Measurements from ENCODE around the gene KIF25. TPM values are rescaled to one million over a fixed set of nuclear protein-coding genes. Genes with fewer than 3 reads are reported as not detected.

KIF25 gene
- polyA plus RNA-seq, 1 donor from 2014 or later, result not detected

DNA sequence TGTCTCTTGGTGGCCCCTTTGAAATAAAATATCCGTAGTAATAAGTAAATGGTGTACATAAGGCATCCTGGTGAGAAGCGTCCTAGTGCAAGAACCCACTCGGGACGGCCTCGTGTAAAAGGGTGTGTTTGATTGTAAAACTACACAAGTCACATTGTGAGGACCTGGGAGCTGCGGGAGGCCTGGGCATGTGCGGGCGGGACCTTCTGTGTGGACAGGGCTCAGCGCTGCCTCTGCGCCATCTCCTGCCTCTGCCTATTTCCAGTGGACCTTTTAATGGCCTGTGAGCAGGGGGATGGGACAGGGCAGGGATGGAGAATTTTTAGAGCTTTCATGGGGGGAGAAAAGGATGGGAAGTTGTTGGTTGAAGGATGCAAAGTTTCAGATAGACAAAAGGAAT lies 25.3 kb upstream of the KIF25 start:
- no peaks in the 10 kb centered on the region for H4K20me1 ChIP-seq (ENCODE audit: insufficient read depth)
- H2AFZ ChIP-seq (ENCODE audit: low read depth, low read length), result no peak overlapping the region
- no peak overlapping the region for H3K4me2 ChIP-seq (ENCODE audit: low read length)
- H3F3A ChIP-seq (ENCODE audit: insufficient read depth, low read length, poor library complexity, severe bottlenecking), result no peaks in the 10 kb centered on the region
- no peak overlapping the region for H3K4me3 ChIP-seq (ENCODE audit: low read length)
- H3K9me2 ChIP-seq (ENCODE audit: insufficient read depth, low read length), result no peaks in the 10 kb centered on the region
- no peak overlapping the region for H3K9ac ChIP-seq (ENCODE audit: low read length)
- no peaks in the 10 kb centered on the region for H3K27me3 ChIP-seq (ENCODE audit: insufficient read depth, low read depth, low read length)
- H3K27ac ChIP-seq (ENCODE audit: low read length), result no peak overlapping the region
- TF ChIP-seq SMC3 (conservative IDR thresholded peaks at IDR 0.05; ENCODE audit: poor library complexity) (no peak), MXI1 (conservative IDR thresholded peaks at IDR 0.05; ENCODE audit: poor library complexity, severe bottlenecking) (no peak), EZH2 (IDR thresholded peaks at IDR 0.05; ENCODE audit: borderline replicate concordance, insufficient read depth, low read length, poor library complexity, severe bottlenecking) (no peak), EP300 (conservative IDR thresholded peaks at IDR 0.05; ENCODE audit: poor library complexity, severe bottlenecking) (no peak), RAD21 (conservative IDR thresholded peaks at IDR 0.05) (no peak), POLR2AphosphoS5 (IDR thresholded peaks at IDR 0.05) (no peak), TAF1 (IDR thresholded peaks at IDR 0.05; ENCODE audit: low read depth) (no peak)
- TF ChIP-seq, protein P1, sequence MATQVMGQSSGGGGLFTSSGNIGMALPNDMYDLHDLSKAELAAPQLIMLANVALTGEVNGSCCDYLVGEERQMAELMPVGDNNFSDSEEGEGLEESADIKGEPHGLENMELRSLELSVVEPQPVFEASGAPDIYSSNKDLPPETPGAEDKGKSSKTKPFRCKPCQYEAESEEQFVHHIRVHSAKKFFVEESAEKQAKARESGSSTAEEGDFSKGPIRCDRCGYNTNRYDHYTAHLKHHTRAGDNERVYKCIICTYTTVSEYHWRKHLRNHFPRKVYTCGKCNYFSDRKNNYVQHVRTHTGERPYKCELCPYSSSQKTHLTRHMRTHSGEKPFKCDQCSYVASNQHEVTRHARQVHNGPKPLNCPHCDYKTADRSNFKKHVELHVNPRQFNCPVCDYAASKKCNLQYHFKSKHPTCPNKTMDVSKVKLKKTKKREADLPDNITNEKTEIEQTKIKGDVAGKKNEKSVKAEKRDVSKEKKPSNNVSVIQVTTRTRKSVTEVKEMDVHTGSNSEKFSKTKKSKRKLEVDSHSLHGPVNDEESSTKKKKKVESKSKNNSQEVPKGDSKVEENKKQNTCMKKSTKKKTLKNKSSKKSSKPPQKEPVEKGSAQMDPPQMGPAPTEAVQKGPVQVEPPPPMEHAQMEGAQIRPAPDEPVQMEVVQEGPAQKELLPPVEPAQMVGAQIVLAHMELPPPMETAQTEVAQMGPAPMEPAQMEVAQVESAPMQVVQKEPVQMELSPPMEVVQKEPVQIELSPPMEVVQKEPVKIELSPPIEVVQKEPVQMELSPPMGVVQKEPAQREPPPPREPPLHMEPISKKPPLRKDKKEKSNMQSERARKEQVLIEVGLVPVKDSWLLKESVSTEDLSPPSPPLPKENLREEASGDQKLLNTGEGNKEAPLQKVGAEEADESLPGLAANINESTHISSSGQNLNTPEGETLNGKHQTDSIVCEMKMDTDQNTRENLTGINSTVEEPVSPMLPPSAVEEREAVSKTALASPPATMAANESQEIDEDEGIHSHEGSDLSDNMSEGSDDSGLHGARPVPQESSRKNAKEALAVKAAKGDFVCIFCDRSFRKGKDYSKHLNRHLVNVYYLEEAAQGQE (IDR thresholded peaks at IDR 0.05; ENCODE audit: borderline replicate concordance), result no peak
- TF ChIP-seq, protein P2, sequence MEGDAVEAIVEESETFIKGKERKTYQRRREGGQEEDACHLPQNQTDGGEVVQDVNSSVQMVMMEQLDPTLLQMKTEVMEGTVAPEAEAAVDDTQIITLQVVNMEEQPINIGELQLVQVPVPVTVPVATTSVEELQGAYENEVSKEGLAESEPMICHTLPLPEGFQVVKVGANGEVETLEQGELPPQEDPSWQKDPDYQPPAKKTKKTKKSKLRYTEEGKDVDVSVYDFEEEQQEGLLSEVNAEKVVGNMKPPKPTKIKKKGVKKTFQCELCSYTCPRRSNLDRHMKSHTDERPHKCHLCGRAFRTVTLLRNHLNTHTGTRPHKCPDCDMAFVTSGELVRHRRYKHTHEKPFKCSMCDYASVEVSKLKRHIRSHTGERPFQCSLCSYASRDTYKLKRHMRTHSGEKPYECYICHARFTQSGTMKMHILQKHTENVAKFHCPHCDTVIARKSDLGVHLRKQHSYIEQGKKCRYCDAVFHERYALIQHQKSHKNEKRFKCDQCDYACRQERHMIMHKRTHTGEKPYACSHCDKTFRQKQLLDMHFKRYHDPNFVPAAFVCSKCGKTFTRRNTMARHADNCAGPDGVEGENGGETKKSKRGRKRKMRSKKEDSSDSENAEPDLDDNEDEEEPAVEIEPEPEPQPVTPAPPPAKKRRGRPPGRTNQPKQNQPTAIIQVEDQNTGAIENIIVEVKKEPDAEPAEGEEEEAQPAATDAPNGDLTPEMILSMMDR (IDR thresholded peaks at IDR 0.05; ENCODE audit: poor library complexity, severe bottlenecking), result no peak
- no peaks in the 10 kb centered on the region for H3K9me3 ChIP-seq (ENCODE audit: low read length)
- H3K79me2 ChIP-seq (replicated peaks; ENCODE audit: insufficient read depth, low read length), result no peaks in the 10 kb centered on the region
- H3K36me3 ChIP-seq (ENCODE audit: insufficient read depth, low read length), result peaks cover 20% of the 10 kb centered on the region

DNA sequence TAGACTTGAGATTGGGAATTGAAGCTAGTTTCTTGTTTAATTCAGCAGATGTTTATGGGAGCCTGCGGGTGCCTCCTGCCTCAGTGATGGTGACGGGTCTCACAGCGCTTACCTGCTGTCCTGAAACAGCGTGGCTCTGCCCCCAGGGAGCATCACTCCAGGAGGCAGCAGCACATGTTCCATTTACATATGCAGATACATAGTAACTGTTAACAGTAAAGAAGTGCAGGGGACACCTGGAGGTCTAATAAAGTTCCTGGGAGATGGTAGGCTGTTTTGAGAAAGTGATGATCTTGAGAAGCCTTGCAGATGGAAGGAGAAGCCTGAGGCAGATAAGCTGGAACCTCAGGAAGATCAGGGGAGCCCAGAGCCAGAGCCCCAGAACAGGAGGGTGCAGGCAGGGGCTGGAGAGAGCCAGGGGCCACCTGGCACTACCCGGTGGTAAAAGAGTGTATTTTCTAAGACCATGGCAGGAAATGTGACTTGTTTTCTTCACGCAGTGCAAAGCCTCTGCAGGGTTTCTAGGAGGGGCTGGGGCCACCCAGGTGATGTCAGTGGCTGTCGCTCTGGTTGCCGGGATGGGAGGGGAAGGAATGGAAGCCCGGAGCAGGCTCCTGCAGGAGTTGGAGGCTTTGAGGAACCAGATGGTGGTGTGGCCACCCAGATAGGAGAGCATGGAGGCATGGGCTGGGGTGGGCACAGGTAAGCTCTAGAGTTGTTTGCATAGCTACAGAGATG lies 24.2 kb upstream of the KIF25 start:
- Histone ChIP-seq H3K79me2 (replicated peaks; ENCODE audit: insufficient read depth, low read length) (no peaks in the 10 kb centered on the region), H3K9me3 (ENCODE audit: low read length) (no peaks in the 10 kb centered on the region), H3F3A (ENCODE audit: insufficient read depth, low read length, poor library complexity, severe bottlenecking) (no peaks in the 10 kb centered on the region), H3K36me3 (ENCODE audit: insufficient read depth, low read length) (peaks cover 12% of the 10 kb centered on the region), H4K20me1 (ENCODE audit: insufficient read depth) (no peaks in the 10 kb centered on the region), H3K9ac (ENCODE audit: low read length) (no peak overlapping the region), H2AFZ (ENCODE audit: low read depth, low read length) (no peak overlapping the region), H3K27ac (ENCODE audit: low read length) (no peak overlapping the region), H3K27me3 (ENCODE audit: insufficient read depth, low read depth, low read length) (no peaks in the 10 kb centered on the region), H3K4me3 (ENCODE audit: low read length) (no peak overlapping the region), H3K4me2 (ENCODE audit: low read length) (no peak overlapping the region), H3K9me2 (ENCODE audit: insufficient read depth, low read length) (no peaks in the 10 kb centered on the region)
- TF ChIP-seq MXI1 (conservative IDR thresholded peaks at IDR 0.05; ENCODE audit: poor library complexity, severe bottlenecking), result no peak
- no peak for TF ChIP-seq EP300 (conservative IDR thresholded peaks at IDR 0.05; ENCODE audit: poor library complexity, severe bottlenecking)
- no peak for TF ChIP-seq EZH2 (IDR thresholded peaks at IDR 0.05; ENCODE audit: borderline replicate concordance, insufficient read depth, low read length, poor library complexity, severe bottlenecking)
- TF ChIP-seq POLR2AphosphoS5 (IDR thresholded peaks at IDR 0.05), result no peak
- no peak for TF ChIP-seq RAD21 (conservative IDR thresholded peaks at IDR 0.05)
- TF ChIP-seq, protein P1 (IDR thresholded peaks at IDR 0.05; ENCODE audit: borderline replicate concordance), result no peak
